H1 (cell line): ENCODE measurements around the gene DCTN3. TPM values are rescaled to one million over a fixed set of nuclear protein-coding genes. Genes with fewer than 3 reads are reported as not detected.

ENCODE experiments used
- BCL11A ChIP-seq, 2 experiments: IDR thresholded peaks; one replicate each; pipeline ENCODE4 v1.6.1; 2011; ENCODE audit warnings: low read depth in 2 of 2, low read length in 2 of 2, mild to moderate bottlenecking in 2 of 2
- HDAC2 ChIP-seq, 2 experiments: fragments of 300-600 bp in 1 of 2; sonication (generic) in 1 of 2; IDR thresholded peaks; 2 replicates each; pipeline ENCODE4 v1.6.1; 2011 to 2012; ENCODE audit warnings: low read depth in 2 of 2, low read length in 2 of 2, mild to moderate bottlenecking in 2 of 2, moderate library complexity in 2 of 2, borderline replicate concordance in 1 of 2, inconsistent platforms in 1 of 2
- NANOG ChIP-seq: IDR thresholded peaks from 2 replicates; pipeline ENCODE4 v1.6.1; 2011; ENCODE audit warnings: low read length, low read depth, mild to moderate bottlenecking, inconsistent platforms; ENCODE audit not compliant: insufficient read depth, poor library complexity, severe bottlenecking
- TBP ChIP-seq: IDR thresholded peaks from 2 replicates; pipeline ENCODE4 v1.6.1; 2011; ENCODE audit warnings: low read depth, low read length, improper control_type of control experiment
- TEAD4 ChIP-seq: IDR thresholded peaks from 2 replicates; pipeline ENCODE4 v1.6.1; 2012; ENCODE audit warnings: low read depth, low read length, inconsistent platforms, mixed read lengths
- polyA plus RNA-seq, 7 experiments: library from polyadenylated mRNA; depleted of rRNA in 3 of 7; stranded (reverse) in 5 of 7; unstranded in 2 of 7; fragments of >200 nt in 5 of 7; fragments of 200-250 nt in 2 of 7; gene quantifications; 1 replicate in 5 of 7; 2 replicates in 1 of 7; 4 replicates in 1 of 7; pipeline versions ENCODE4 v1.2.1 to v1.2.3, GENCODE V29; 2011 to 2013; ENCODE audit warnings: missing spikeins in 2 of 7, mixed read lengths in 2 of 7
- total RNA-seq: library from RNA; stranded (reverse); fragmentation: NEBNext Ultra II Directional; extraction: Animal tissue kit (Norgen Biotek cat#: 25700); gene quantifications from 2 replicates; pipeline ENCODE4 v1.2.1, GENCODE V29; 2021

Gene DCTN3
- total and polyA plus RNA-seq, 2 of the 8 experiments (the other 6 are each of a cell fraction or from before 2014, with no cell fraction given), result 25.6 to 39.2 TPM

DNA sequence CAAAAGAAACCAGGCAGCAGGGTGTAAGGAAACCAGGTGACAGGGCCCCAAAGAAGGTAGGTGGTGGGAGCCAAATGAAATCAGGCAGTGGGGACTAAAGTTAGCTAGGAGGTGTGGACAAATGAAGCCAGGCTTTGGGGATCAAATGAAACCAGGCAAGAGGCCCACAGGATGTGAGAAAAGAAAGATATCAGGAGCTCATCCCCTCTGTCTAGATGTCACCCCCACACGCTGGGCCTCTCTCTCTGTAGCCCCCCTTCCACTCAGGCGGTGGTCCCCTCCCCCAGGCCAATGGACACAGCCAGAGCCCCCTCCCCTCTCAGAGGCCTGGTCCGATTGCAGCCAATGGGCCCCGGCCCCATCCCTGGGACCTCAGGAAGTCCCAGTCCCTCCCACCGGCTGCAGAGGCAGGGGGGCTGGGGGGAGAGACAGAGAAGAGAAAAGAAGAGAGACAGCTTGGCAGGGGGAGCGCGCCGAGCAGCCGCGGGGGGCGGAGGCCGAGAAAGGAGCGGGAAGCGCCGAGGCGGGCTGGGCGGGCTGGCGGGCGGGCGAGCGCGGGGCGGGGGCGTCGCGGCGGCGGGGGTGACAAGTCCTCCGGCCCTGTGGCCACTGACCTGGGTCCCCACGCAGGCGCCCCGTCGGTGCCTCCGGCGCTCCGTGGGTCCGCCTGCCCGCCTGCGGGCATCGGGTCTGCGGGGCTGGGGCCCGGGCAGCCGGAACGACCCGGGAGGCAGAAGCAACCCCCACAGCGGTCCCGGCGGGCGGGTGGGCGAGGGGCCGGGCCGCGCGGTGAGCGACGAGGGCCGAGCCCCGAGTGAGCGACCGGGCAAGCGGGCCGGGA, 42.7 kb downstream of the DCTN3 start (continued):
- TF ChIP-seq HDAC2 (IDR thresholded peaks at IDR 0.05; ENCODE audit: borderline replicate concordance in 1 of 2, low read depth in 2 of 2, low read length in 2 of 2) (no peak), TEAD4 (no peak), TBP (no peak), BCL11A (IDR thresholded peaks at IDR 0.05; ENCODE audit: low read depth in 2 of 2, low read length in 2 of 2) (no peak), NANOG (no peak)
